Measurements from ENCODE around the gene C2orf76. TPM values are rescaled to one million over a fixed set of nuclear protein-coding genes. Genes with fewer than 3 reads are reported as not detected.

The C2orf76 gene
- polyA plus RNA-seq, 1 of the 3 experiments (the other 2 are of a cell fraction): 6.0 TPM

DNA sequence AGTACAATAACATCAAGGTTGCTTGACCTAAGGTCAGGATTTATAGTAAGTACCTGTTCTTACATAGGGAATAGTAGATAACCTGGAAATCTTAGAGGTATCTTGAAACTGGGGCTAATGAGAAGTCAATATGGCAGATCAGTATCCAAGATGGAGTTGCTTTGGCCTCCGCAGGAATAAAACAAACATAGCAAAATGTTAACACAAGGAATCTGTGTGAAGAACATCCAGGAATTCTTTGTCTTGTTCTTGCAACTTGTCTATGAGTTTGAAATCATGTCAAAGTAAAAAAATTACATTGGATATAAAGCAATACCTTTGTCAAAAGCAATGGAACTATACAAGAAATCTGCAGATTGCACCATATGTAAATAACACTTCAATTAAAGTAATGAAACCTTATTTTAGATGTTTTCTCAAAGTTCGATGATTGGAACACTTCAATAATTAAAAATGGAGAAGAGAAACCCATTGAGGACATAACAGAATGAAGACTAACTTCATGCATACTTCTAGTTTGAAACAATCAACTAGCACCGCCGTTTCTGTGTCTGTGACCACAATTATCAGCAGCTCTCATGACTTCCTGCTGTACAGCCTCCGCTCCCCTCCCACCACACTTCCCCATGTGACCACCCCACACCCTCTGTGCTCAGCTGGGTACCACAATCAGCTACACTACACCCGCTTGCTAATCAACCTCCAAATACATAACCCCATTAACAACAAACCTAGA lies 27.6 kb downstream of the C2orf76 start:
- no peak for TF ChIP-seq CHD2 (IDR thresholded peaks at IDR 0.05; ENCODE audit: low read length, partially characterized antibody)
- no peak for TF ChIP-seq NFIC (IDR thresholded peaks at IDR 0.05; ENCODE audit: borderline replicate concordance)
- no peak for TF ChIP-seq ELF1 (IDR thresholded peaks at IDR 0.05)
- TF ChIP-seq YY1 (IDR thresholded peaks at IDR 0.05; ENCODE audit: low read depth): no peak
- no peak for TF ChIP-seq RAD21 (IDR thresholded peaks at IDR 0.05; ENCODE audit: low read length)
- no peak for TF ChIP-seq RFX5 (IDR thresholded peaks at IDR 0.05; ENCODE audit: low read length)
- no peak for TF ChIP-seq TEAD4 (IDR thresholded peaks at IDR 0.05; ENCODE audit: borderline replicate concordance, insufficient read depth)
- no peak for TF ChIP-seq TAF1 (IDR thresholded peaks at IDR 0.05; ENCODE audit: borderline replicate concordance, low read depth, low read length)
- TF ChIP-seq POLR2AphosphoS5 (IDR thresholded peaks at IDR 0.05; ENCODE audit: low read depth, low read length): no peak
- TF ChIP-seq GABPA (IDR thresholded peaks at IDR 0.05; ENCODE audit: low read depth): no peak
- TF ChIP-seq, protein P1, sequence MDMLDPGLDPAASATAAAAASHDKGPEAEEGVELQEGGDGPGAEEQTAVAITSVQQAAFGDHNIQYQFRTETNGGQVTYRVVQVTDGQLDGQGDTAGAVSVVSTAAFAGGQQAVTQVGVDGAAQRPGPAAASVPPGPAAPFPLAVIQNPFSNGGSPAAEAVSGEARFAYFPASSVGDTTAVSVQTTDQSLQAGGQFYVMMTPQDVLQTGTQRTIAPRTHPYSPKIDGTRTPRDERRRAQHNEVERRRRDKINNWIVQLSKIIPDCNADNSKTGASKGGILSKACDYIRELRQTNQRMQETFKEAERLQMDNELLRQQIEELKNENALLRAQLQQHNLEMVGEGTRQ (IDR thresholded peaks at IDR 0.05; ENCODE audit: borderline replicate concordance, low read depth, low read length): no peak
- TF ChIP-seq MEF2A (IDR thresholded peaks at IDR 0.05; ENCODE audit: borderline replicate concordance, low read depth): no peak
- TF ChIP-seq, protein P2, sequence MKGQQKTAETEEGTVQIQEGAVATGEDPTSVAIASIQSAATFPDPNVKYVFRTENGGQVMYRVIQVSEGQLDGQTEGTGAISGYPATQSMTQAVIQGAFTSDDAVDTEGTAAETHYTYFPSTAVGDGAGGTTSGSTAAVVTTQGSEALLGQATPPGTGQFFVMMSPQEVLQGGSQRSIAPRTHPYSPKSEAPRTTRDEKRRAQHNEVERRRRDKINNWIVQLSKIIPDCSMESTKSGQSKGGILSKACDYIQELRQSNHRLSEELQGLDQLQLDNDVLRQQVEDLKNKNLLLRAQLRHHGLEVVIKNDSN (IDR thresholded peaks at IDR 0.05; ENCODE audit: borderline replicate concordance, low read depth): no peak
- TF ChIP-seq EZH2phosphoT487 (IDR thresholded peaks at IDR 0.05; ENCODE audit: borderline replicate concordance, low read depth): no peak
- TF ChIP-seq RXRA (IDR thresholded peaks at IDR 0.05; ENCODE audit: borderline replicate concordance, low read depth): no peak
- TF ChIP-seq SIN3A (IDR thresholded peaks at IDR 0.05; ENCODE audit: borderline replicate concordance, low read depth, low read length): no peak
- TF ChIP-seq, protein P3, sequence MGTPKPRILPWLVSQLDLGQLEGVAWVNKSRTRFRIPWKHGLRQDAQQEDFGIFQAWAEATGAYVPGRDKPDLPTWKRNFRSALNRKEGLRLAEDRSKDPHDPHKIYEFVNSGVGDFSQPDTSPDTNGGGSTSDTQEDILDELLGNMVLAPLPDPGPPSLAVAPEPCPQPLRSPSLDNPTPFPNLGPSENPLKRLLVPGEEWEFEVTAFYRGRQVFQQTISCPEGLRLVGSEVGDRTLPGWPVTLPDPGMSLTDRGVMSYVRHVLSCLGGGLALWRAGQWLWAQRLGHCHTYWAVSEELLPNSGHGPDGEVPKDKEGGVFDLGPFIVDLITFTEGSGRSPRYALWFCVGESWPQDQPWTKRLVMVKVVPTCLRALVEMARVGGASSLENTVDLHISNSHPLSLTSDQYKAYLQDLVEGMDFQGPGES (IDR thresholded peaks at IDR 0.05; ENCODE audit: low read depth, low read length): no peak
- Histone ChIP-seq H3F3A (replicated peaks; ENCODE audit: insufficient read depth) (no peaks in the 10 kb centered on the region), H3K9ac (no peak overlapping the region), H3K4me2 (no peak overlapping the region), H3K4me3 (ENCODE audit: low read depth in 2 of 2, low read length in 1 of 2) (no peak overlapping the region), H3K79me2 (ENCODE audit: insufficient read depth) (no peaks in the 10 kb centered on the region), H4K20me1 (ENCODE audit: insufficient read depth) (no peaks in the 10 kb centered on the region), H2AFZ (ENCODE audit: low read depth) (no peak overlapping the region), H3K27me3 (ENCODE audit: insufficient read depth) (no peaks in the 10 kb centered on the region), H3K27ac (ENCODE audit: low read depth in 2 of 2, low read length in 1 of 2) (no peak overlapping the region), H3K9me3 (no peaks in the 10 kb centered on the region), H3K4me1 (ENCODE audit: control insufficient read depth in 1 of 2, insufficient read depth in 2 of 2, low read depth in 1 of 2, low read length in 1 of 2) (peaks cover 0 to 6% of the 10 kb centered on the region in 2 experiments; a peak in 2 of 4 replicates), H3K36me3 (replicated peaks in 1 of 2; ENCODE audit: control insufficient read depth in 1 of 2, insufficient read depth in 2 of 2, low read length in 1 of 2) (no peaks in the 10 kb centered on the region), H3K9me2 (no peaks in the 10 kb centered on the region)
- DNase-seq: no peak
- CTCF ChIA-PET: interaction anchor here (1.9 kb wide), 1 partner anchor 12 kb away, joined by 7 read pairs; no protein-coding TSS in a partner anchor
- WGBS (ENCODE audit: low lambda C conversion rate): 89% methylated on average over 6 of the region's 6 CpGs
- POLR2A ChIA-PET: no interaction called here
